GM19438 (cell line): ENCODE data around the gene SLC12A5.

Experiments used
- ATAC-seq: cut with Tn5 transposase; IDR thresholded peaks from one replicate; pipeline ENCODE4 v1.9.1; 2021; ENCODE audit warnings: low read depth; ENCODE audit not compliant: unreplicated experiment

Gene SLC12A5

DNA sequence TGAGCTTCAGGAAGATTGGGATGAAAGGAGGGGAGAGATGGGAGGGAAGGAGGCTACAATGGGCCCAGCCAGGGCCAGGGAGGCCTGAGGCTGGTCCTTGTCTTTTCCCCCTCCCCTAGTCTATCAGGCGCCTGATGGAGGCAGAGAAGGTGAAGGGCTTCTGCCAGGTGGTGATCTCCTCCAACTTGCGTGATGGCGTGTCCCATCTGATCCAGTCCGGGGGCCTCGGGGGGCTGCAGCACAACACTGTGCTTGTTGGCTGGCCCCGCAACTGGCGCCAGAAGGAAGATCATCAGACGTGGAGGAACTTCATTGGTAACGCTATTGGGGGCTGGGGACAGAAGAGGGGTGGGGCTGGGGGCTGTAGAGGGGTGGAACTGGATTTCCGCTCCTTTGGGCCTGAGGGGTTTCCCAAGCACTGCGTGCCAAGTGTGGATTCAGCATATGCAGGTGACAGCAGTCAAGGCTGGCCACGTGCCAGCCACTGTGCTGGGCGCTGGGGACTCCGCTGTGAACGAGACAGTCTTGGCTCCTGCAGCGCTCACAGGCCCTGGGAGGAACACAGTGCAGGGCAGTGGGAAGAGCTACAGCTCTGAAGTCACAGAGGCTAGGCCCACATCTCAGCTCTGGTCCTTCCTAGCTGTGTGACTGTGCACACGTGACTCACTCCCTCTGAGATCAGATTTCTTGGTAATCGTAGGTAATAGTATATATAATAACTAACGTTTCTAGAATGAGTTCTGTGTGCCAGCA is 22.7 kb downstream of the SLC12A5 start:
- no peak for ATAC-seq

DNA sequence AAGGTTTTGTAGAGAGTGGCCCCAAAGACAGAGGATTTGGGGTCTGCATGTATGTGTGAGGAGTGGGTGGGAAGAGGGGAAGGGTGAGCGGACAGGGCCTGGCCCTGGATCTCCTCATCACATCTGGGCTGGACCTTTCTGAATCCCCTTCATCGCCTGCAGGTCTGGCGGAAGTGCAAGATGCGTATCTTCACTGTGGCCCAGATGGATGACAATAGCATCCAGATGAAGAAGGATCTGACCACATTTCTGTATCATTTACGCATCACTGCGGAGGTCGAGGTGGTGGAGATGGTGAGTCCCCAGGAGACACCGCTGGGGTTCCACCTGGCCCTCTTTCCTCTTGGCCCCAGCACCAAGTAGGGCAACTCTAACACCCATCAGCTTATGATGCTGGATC is 24.4 kb downstream of the SLC12A5 start:
- no peak for ATAC-seq

DNA sequence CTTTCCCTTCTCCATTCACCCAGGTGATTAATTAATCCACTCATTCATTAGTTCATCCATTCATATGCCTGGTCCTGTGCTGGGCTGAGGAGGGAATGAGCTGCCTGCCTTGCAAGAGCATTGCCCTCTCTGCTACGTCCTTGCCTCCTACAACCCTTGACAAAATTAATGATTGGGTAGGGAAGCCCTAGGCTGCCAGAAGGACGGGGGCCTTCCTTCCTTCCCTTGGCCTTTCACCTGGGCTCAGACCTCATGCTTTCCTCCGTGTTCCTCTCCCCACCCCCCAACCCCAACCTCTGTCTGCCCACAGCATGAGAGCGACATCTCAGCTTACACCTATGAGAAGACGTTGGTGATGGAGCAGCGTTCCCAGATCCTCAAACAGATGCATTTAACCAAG is 25.6 kb downstream of the SLC12A5 start:
- ATAC-seq, result no peak

DNA sequence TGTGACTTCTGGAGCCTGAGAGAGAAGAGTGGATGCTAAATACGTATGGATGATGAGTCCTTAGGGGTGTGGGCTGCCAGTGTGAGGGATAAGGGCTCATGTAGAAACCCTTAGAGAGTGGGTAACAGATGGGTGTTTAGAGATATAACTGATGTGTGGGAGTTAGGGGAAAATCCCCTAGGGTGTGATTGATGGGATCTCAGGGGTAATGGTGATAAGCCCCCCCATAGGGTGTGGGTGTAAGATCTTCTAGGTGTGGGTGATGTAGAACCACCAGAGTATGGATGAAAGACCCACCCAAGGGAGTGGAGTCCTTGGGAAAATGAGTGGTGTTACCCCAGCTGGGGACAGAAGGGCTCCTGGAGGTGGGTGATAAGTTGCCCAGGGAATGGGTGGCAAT is 26.3 kb downstream of the SLC12A5 start:
- no peak for ATAC-seq

DNA sequence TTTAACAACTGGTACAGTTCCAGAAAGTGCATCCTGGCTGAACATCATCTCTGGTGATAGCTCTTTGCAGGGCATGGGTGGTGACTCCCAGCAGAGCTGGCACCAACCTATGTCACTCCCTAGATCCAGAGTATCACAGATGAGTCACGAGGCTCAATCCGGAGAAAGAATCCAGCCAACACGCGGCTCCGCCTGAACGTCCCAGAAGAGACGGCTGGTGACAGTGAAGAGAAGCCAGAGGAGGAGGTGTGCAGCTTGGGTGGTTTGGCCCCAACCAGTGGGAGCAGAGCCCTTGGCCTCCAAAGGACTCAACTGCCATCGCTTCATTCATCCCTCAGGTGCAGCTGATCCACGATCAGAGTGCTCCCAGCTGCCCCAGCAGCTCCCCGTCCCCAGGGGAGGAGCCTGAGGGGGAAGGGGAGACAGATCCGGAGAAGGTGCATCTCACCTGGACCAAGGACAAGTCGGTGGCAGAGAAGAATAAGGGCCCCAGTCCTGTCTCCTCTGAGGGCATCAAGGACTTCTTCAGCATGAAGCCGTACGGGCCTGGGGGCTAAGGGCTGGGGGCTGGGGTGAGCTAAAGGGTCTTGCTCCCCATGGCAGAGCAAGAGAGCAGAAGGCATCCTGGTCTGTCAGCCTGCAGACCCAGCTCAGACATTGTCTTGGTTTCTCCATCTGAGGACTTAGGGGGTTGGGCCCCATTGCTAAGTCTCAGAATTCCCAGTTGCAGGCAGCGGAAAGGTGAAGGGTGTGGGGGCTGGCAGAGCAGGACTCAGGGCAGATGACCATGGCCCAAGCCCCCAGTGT is 27.2 kb downstream of the SLC12A5 start:
- no peak for ATAC-seq

DNA sequence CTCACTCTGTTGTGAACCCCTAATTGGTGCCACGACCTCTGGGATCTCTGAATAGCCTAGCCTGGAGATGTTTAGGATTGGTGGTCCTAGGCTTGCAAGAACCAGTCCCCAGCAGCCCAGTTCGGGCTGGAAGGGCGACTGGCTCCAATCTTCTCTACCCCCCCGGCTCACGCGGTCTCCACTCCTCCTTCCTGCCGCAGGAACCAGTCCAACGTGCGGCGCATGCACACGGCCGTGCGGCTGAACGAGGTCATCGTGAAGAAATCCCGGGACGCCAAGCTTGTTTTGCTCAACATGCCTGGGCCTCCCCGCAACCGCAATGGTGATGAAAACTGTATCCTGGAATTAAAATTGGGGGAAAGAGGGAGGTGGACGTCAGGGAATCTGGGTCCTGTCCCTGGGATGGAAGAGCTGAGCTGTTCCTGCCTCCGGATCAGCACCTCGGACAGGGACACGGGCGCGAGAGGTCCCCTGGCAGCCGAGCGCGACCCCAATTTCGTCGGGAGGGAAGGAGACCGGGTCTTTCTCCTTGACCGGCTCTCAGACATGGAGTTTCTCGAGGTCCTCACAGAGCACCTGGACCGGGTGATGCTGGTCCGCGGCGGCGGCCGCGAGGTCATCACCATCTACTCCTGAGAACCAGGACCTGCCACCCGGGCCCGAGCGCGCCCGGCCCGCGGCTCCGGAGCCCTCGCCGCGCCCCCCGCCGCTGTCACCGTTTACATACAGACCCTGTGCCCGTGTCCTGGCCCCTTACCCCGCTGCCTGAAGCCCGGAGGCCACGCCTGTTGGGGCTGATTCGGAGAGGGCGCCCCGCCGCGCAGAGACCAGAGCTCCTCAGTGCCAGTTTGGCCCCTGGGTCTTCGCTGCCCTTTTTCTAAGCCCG is 28.2 kb downstream of the SLC12A5 start:
- no peak for ATAC-seq

DNA sequence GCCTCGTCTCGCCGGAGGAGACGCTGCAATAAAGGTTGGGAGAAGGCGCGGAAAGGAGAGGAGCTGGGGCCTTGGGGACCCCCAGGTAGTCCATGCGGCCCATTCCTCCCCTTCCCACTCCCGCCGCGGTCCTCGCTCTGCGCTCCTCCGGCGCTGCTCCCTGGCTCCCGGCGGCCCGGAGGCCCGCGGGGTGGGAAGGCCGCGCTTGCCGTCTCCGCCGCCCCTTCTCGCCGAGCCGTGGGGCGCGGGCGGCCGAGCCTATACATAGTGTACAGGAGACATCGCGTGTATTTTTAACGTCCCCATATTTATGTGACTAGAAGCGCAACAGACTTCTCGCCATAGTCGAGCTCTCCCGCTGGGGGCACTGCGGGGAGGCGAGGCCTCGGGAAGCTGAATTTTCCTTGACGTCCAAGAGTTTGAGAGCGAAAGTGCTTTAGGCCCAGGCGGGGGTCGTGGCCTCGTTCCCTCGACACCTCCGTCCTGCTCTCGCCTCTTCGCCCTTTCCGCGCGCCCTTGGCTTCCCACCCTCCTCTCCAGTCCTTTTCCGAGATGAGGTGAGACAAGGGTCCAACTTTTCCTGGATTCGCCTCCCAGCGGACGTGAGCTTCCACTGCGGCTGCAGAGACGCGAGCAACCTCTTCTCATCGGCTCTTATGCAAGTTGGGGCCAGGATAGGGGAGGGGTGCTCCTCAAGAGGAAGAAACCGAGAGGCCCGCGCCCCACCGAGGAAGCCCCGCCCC is 29.0 kb downstream of the SLC12A5 start:
- ATAC-seq, result no peak

DNA sequence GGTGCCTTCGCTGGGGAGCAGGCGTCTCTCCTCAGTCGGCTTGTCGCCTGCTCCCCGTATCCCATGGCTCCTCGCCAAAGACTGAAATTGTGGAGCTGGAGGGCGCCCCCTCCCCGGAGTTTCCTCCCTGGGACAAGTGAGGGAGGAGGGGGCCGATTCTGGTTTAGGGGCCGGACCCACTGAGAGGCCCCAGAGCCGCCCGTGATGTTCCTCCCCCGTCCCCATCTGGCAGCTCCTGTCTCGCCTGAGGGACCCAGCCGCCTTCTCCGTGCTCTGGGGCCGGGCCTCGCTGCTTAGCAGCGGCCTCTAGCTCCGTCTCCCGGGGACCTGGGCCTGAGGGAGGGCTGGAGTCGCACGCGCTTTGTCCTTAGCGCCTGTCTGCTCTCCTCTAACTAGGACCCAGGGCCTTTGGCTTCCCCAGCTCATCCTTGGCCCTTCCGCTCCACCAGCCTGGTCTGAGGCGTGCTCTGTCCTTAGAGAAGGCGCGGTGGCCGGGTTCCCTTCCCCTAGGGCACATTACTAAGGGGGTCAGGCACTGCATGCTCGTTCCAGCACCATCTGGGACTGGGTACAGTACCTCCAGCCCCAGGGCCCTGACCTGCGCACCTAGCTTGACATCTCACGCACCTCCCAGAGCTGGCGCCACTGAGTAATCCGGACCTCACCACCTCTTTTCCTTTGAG is 29.7 kb downstream of the SLC12A5 start:
- ATAC-seq, result no peak

DNA sequence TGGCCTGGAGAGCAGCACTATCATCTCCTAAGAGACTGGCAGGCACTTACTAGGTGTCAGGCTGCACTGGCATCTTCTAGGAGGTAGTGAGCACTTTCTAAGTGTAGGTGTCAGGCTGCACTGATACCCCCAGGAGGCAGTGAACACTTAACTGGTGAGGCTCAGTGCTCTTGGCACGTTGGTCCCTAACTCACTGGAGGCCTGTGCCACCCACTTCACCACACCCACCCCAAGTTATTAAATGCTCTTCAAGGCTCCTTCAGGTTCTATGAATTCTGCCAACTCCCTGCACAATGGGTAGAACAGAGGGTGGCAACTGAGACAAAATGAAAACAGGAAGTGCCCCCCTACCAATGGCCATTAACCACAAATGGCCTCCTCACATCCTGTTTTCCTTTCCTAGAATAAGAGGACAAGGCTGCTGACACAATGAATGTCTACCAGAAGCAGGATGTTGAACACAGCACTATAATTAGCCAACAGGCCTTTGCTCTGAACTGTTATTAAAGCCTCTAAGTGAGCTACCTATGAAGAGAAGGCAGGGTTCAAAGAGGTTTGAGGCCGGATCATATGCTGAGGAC is 31.4 kb downstream of the SLC12A5 start:
- no peak for ATAC-seq

DNA sequence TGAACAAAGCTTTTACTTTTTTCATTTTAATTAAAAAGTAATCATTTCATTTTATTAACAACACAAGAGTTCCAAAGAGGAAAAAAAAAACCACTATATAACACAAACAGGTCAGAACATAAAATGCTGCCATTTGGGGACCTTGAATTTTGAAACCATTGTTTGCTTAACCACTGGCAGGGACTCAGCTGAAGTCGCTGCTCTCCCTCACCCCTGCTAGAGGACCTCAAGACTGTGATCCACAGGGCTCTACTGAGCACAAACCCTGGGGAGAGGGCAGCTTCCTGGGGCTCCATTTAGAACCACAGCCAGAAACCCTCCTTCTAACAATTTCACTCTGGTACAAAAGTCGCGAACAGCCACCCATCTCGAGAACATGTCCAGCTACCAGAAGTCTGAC is 32.0 kb downstream of the SLC12A5 start:
- no peak for ATAC-seq

DNA sequence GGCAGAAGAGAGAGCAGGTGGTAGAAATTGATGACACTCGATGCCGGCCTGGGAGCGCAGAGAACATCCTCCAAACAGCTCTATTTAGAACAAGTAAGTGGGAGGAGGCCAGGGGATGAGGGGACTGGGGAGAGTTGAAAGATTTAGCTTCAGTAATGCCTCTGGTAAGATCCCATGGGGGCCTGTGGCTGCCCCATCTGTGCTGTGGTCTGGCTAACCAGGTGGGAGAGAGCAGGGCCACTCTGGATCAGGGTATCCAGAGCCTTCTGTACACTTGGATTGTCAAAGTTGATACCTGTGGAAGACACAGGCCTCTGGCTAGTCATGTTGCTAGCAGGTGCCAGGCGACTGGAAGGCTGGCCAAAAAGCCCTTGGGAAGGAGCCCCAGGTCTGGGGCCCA is 33.1 kb downstream of the SLC12A5 start:
- no peak for ATAC-seq

DNA sequence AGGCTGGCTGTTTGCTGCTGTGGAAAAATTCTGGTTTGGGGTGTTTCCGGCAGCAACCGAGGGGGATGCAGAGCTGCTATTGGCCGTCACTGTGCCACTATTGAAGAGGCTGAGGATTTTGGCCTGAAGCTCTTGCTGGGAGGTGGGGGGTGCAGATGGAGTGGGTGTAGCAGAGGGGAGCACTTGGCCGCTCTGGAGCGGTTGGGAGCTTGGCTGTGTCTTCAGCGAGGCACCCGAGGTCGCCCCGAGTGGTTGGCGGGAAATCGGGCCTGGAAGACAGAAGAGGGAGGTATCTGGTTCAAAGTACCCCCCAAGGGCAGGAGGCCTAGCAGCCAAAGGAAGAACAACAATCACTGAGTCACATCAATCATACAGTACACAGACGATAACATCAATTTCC is 33.6 kb downstream of the SLC12A5 start:
- ATAC-seq, result no peak

DNA sequence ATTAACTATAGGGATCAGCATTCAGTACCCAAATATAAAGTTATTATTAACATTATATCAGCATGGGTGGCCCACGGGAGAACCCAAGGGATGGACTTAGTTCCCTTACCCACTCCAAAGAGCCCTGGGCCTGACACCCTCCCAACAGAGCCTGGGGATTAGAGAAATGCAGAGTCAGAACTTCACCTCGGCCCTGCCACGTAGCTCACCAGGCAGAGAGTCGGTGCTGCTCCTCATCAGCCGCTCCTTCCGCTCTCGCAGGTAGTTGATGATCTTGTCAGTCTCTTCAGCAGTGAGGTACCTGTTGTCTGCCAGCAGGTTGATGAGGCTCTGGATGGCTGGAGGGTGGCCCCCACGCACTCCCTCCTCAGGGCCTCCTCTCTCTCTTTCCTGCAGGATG is 34.1 kb downstream of the SLC12A5 start:
- ATAC-seq, result no peak

DNA sequence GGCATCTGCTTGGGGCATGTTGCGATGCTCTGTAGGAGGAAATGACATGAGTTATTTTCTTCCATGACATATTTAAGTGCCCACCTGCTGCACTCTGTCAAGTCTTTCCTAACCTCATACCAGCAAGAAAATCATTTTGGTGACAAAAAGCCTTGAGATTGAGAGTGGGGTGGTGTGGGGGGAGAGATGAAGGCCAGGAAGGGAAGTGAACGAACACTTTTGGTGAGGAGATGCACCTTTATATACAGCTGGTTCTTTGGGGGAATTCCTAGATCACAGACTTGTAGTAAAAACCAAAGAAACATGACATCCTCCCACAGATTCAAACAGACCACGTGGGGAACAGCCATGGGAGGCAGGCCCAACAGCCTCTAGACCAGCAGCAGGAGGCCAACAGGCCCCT is 34.6 kb downstream of the SLC12A5 start:
- no peak for ATAC-seq

DNA sequence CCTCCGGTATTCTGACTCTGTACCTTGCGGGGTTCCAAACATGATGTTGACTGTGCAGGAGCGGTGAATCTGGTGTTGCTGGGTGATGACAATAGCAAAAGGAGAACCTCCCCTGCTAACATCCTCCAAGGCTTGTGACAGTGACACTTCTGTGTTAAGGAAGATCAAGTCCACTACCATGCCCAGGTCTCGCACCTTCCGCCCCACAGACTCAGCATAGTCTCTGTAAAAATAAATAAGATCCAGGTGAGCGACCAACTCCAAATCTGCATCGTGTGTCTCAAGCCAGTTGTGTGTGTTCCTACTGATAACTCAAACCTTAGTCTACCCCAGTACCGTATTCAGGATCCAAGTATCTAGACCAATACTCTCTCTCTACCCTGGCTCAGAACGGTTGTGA is 36.0 kb downstream of the SLC12A5 start:
- no peak for ATAC-seq

DNA sequence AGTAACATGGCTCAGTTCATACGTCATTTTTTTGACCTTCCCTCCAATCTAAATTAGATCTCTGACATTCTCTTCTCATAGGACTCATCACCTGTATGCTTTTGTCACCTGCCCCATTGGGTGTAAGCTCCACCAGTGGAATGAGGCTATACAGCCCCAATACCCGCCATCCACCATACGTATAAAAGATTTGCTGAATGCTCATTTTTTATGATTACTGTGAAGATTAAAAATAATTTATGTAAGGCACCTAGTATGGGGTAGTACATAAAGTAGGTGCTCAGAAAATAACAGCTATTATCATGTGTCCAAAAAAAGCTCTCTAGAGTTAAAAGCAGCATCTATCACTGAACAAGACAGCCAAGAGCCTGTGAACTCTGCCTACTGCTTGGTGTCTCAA is 36.7 kb downstream of the SLC12A5 start:
- ATAC-seq, result no peak

DNA sequence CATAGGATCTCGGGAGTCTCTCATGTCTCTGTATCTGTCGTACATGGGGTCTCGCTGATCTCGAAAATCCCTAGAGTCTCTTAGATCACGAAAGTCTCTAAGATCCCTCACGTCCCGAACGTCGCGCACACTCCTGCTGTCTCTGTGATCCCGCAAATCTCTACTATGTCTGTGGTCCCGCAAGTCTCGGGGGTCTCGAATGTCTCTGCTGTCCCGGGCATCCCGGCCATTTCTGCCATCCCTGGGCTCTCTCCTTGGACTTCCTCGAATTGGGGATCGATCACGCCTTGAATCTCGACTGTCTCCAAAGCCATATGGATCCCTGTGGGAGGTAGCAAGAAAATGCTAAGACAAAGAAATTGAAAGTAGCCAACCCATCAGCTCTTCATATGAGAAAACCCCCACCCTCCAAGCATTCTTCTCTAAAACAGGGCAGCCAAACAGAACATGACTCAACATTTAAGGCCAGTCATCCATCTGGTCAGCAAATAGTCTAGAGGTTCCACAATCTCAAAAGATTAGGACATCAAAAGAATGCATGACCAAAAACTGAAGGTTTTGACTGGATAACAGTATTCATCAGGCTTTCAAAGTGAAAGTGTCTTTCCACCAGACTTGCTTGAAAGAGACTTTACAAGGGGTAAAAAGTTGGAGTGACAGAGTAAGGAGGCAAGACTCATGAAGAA is 41.3 kb downstream of the SLC12A5 start:
- no peak for ATAC-seq

DNA sequence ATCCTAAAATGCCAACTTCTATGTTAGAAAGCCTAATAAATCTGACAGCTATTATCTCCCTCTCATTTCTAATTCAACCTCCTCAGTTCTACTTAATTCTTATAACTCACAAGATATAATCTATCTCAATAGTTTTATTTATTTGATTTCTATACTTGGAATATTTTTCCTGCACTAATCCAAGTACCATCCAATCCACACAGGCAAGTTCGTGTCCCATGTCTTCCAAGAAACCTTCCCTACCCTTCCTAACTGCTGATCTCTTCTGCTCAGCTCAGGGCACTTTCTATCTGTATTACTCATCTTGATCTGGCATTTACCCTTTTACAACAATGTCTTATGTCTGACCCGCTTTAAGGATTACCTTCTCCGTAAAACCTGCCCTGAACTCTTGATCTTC is 42.6 kb downstream of the SLC12A5 start:
- ATAC-seq, result no peak

DNA sequence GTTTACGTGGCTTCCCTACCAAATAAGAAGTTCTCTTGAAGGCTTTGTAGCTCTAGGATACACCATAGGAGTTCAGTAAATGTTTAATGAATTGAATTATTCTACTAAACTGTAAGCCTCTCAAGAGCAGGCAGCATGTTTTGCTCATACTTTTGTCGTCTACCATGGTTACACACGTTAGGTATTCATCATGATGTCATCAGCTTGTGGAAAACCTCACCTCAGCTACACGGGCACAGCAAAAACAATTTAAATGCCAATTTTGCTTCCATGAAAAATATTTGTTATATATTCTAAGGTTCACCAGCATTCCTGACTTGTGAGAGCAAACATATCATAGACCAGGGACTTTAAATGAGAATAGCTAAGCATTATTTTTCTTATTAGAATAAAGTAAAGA is 44.0 kb downstream of the SLC12A5 start:
- no peak for ATAC-seq
